ENCODE data around the gene RAB14. TPM values are rescaled to one million over a fixed set of nuclear protein-coding genes. Genes with fewer than 3 reads are reported as not detected.

RAB14 gene
- total RNA-seq (2014; rRNA removed; shearing (Covaris generic)) = 39.4 and 39.5 TPM in 2 replicates

GRCh38 chr9:121201738-121202533 is at the start of gene RAB14:
RAB14 (minus strand) TSS chr9:121201869; CDS start chr9:121193412, 8,457 bp downstream.
- DNase-seq (ENCODE audit: low spot score) = peak; percentile 99

GRCh38 chr9:121249563-121249962 is 47.9 kb upstream of the RAB14 start:
- DNase-seq (ENCODE audit: low spot score) = no peak

- peak; percentile 42 for DNase-seq (ENCODE audit: low spot score)
Measured at GRCh38 chr9:121246821-121247561, 45.3 kb upstream of the RAB14 start.

GRCh38 chr9:121242959-121243346 is 41.3 kb upstream of the RAB14 start:
- no peak for DNase-seq (ENCODE audit: low spot score)

- no peak for DNase-seq (ENCODE audit: low spot score)
Measured at GRCh38 chr9:121242219-121242958, 40.7 kb upstream of the RAB14 start.

- no peak for DNase-seq (ENCODE audit: low spot score)
Measured at GRCh38 chr9:121240472-121241135, 38.9 kb upstream of the RAB14 start.

- no peak for DNase-seq (ENCODE audit: low spot score)
Measured at GRCh38 chr9:121239851-121240250, 38.2 kb upstream of the RAB14 start.

- DNase-seq (ENCODE audit: low spot score) = no peak
Measured at GRCh38 chr9:121239071-121239470, 37.4 kb upstream of the RAB14 start.

GRCh38 chr9:121237916-121238315 is 36.2 kb upstream of the RAB14 start:
- DNase-seq (ENCODE audit: low spot score) = no peak

GRCh38 chr9:121235512-121235911 is 33.8 kb upstream of the RAB14 start:
- DNase-seq (ENCODE audit: low spot score) = no peak

- DNase-seq (ENCODE audit: low spot score) = no peak
Measured at GRCh38 chr9:121234832-121235161, 33.1 kb upstream of the RAB14 start.

- DNase-seq (ENCODE audit: low spot score) = peak; percentile 87
Measured at GRCh38 chr9:121233906-121234831, 32.5 kb upstream of the RAB14 start.

- DNase-seq (ENCODE audit: low spot score) = no peak
Measured at GRCh38 chr9:121232251-121232650, 30.6 kb upstream of the RAB14 start.

GRCh38 chr9:121230256-121230655 is 28.6 kb upstream of the RAB14 start:
- no peak for DNase-seq (ENCODE audit: low spot score)

- DNase-seq (ENCODE audit: low spot score) = no peak
Measured at GRCh38 chr9:121227862-121228261, 26.2 kb upstream of the RAB14 start.

GRCh38 chr9:121226175-121226574 is 24.5 kb upstream of the RAB14 start:
- peak; percentile 46 for DNase-seq (ENCODE audit: low spot score)

- DNase-seq (ENCODE audit: low spot score) = no peak
Measured at GRCh38 chr9:121225240-121225639, 23.6 kb upstream of the RAB14 start.

GRCh38 chr9:121222524-121223171 is 21.0 kb upstream of the RAB14 start:
- DNase-seq (ENCODE audit: low spot score) = peak; percentile 58

- no peak for DNase-seq (ENCODE audit: low spot score)
Measured at GRCh38 chr9:121221664-121222055, 20.0 kb upstream of the RAB14 start.

- DNase-seq (ENCODE audit: low spot score) = no peak
Measured at GRCh38 chr9:121220996-121221663, 19.5 kb upstream of the RAB14 start.

Measured in A172 (cell line).